A673 (cell line): ENCODE results near the gene RORC.

Experiments
- CTCF ChIP-seq: fragments of 300-800, 200-600 bp; sonication (generic); conservative IDR thresholded peaks from 2 replicates; pipeline ENCODE4 v1.5.1; 2017; ENCODE audit warnings: low read depth, mild to moderate bottlenecking, antibody characterized with exemption, low read length, moderate library complexity, mixed read lengths
- EZH2 ChIP-seq: fragments of 200-600 bp; sonication (generic); IDR thresholded peaks from 2 replicates; pipeline ENCODE4 v1.6.1; 2017; ENCODE audit warnings: borderline replicate concordance, low read depth, mild to moderate bottlenecking, mixed read lengths, antibody characterized with exemption, low read length; ENCODE audit not compliant: poor library complexity, severe bottlenecking

GRCh38 chr1:151813271-151813977 is 18.2 kb downstream of the RORC start:
- TF ChIP-seq CTCF (no peak), EZH2 (no peak)
